ENCODE data around the gene PMPCA. TPM values are rescaled to one million over a fixed set of nuclear protein-coding genes. Genes with fewer than 3 reads are reported as not detected.

The PMPCA gene
- total RNA-seq, 4 donors from 2014 or later, result 28.8 to 48.2 (median 39.0) TPM

DNA sequence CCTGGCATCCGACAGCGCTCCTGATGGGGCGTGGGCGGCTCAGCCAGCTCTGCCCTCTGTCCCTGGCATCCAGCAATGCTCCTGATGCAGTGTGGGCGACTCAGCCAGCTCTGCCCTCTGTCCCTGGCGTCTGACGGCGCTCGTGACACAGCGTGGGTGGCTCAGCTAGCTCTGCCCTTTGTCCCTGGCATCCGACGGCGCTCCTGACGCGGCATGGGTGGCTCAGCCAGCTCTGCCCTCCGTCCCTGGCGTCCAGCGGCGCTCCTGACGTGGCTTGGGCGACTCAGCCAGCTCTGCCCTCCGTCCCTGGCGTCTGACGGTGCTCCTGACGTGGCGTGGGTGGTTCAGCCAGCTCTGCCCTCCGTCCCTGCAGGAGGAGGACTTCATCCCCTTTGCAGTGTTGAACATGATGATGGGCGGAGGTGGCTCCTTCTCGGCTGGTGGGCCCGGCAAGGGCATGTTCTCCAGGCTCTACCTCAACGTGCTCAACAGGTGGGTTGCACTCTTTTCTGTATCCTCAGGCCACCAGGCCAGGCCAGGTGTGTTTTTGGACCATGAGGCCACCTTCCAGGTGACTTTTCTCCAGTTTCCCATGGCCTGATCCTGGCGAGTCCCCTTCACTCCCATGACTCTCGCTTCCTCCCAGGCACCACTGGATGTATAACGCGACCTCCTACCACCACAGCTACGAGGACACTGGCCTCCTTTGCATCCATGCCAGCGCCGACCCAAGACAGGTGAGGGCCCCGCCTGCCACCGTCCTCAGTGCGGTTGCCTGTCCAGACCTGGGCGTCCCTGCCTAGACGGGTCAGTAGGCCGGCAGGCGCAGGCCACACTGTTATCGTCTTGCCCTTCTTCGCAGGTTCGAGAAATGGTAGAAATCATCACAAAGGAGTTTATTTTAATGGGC lies 8.0 kb downstream of the PMPCA start:
- no peak for DNase-seq
- H3K9me3 ChIP-seq, result no peaks in the 10 kb centered on the region
- intact Hi-C loops (cut with DNase I), result no loop called here
- peaks cover 81 to 90% of the 10 kb centered on the region in 2 donors for H3K36me3 ChIP-seq
- H3K4me1 ChIP-seq, result no peaks in the 10 kb centered on the region
- WGBS, 2 donors, result 92 to 96% methylated on average over 39 to 41 of the region's 48 CpGs
- H3K27me3 ChIP-seq, result no peaks in the 10 kb centered on the region
- TF ChIP-seq, protein P1, sequence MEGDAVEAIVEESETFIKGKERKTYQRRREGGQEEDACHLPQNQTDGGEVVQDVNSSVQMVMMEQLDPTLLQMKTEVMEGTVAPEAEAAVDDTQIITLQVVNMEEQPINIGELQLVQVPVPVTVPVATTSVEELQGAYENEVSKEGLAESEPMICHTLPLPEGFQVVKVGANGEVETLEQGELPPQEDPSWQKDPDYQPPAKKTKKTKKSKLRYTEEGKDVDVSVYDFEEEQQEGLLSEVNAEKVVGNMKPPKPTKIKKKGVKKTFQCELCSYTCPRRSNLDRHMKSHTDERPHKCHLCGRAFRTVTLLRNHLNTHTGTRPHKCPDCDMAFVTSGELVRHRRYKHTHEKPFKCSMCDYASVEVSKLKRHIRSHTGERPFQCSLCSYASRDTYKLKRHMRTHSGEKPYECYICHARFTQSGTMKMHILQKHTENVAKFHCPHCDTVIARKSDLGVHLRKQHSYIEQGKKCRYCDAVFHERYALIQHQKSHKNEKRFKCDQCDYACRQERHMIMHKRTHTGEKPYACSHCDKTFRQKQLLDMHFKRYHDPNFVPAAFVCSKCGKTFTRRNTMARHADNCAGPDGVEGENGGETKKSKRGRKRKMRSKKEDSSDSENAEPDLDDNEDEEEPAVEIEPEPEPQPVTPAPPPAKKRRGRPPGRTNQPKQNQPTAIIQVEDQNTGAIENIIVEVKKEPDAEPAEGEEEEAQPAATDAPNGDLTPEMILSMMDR (IDR thresholded peaks at IDR 0.05), result no peak
- TF ChIP-seq POLR2A (IDR thresholded peaks at IDR 0.05), result no peak
- H3K4me3 ChIP-seq (replicated peaks in 1 of 3), result no peak overlapping the region
- no peak overlapping the region for H3K27ac ChIP-seq

DNA sequence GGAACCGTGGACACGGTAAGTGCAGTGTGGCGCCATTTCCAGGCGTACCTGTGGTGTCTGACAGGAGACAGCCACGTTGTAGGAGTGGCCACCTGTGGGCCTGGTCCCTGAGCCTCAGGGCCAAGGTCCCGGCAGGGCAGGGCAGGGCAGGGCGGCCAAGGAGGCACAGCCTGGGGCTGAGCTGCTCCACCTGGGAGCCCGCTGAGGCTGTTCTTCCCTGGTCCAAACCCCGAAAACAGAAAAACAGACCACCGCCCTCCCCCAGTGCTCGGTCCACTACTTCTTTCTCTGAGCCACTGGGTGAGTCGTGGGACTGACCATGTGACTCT lies 8.6 kb downstream of the PMPCA start:
- Histone ChIP-seq H3K27ac (no peak overlapping the region), H3K9me3 (no peaks in the 10 kb centered on the region), H3K36me3 (peaks cover 87 to 89% of the 10 kb centered on the region in 2 donors), H3K4me3 (replicated peaks in 1 of 3) (no peak overlapping the region), H3K4me1 (no peaks in the 10 kb centered on the region), H3K27me3 (no peaks in the 10 kb centered on the region)
- DNase-seq, result no peak
- TF ChIP-seq, protein P1 (IDR thresholded peaks at IDR 0.05), result no peak
- TF ChIP-seq POLR2A (IDR thresholded peaks at IDR 0.05), result no peak
- WGBS, 2 donors, result 92 to 96% methylated on average over 9 to 12 of the region's 12 CpGs
- intact Hi-C loops (cut with DNase I), result no loop called here

DNA sequence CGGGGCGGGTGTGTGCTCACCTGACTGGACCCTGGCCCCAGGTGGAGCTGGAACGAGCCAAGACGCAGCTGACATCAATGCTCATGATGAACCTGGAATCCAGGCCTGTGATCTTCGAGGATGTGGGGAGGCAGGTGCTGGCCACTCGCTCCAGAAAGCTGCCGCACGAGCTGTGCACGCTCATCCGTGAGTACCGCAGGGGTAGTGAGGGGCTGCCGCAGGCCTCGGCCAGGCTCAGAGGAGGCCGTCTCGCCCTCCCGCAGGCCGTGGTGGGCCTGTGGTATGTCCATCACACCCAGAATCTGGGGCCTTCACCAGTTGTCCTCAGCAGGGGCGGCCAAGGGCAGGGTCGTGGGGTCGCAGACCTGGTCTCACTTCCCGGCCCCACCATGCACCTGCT lies 11.3 kb downstream of the PMPCA start:
- TF ChIP-seq, protein P1 (IDR thresholded peaks at IDR 0.05), result no peak
- TF ChIP-seq POLR2A (IDR thresholded peaks at IDR 0.05), result no peak
- Histone ChIP-seq H3K9me3 (no peaks in the 10 kb centered on the region), H3K4me3 (replicated peaks in 1 of 3) (no peak overlapping the region), H3K36me3 (peaks cover 63% of the 10 kb centered on the region in 2 donors), H3K27ac (no peak overlapping the region), H3K27me3 (no peaks in the 10 kb centered on the region), H3K4me1 (peaks cover 11 to 17% of the 10 kb centered on the region in 2 donors)
- 98 to 100% methylated on average over 5 to 6 of the region's 21 CpGs for WGBS, 2 donors
- intact Hi-C loops (cut with DNase I), result no loop called here
- DNase-seq, result no peak

DNA sequence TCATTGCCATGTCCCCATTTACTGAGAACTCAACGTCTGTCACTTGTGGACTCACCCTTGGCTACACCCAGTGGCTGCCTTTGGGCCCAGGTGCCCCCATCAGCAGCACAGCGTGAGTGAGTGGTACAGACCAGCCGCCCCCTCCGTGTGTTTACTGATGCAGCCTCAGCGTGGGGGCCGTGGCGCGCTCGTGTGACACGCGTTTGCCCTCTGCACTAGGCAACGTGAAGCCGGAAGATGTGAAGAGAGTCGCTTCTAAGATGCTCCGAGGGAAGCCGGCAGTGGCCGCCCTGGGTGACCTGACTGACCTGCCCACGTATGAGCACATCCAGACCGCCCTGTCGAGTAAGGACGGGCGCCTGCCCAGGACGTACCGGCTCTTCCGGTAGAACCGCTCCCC lies 12.4 kb downstream of the PMPCA start:
- H3K36me3 ChIP-seq, result peaks cover 52 to 53% of the 10 kb centered on the region in 2 donors
- WGBS, 2 donors, result 93 to 96% methylated on average over 24 to 26 of the region's 26 CpGs

More for the DNA sequence above, 12.4 kb downstream of the PMPCA start:
- intact Hi-C loops (cut with DNase I), result no loop called here
- H3K4me3 ChIP-seq (replicated peaks in 1 of 3), result no peak overlapping the region
- no peak for DNase-seq
- no peak for TF ChIP-seq POLR2A (IDR thresholded peaks at IDR 0.05)
- TF ChIP-seq, protein P1 (IDR thresholded peaks at IDR 0.05), result no peak
- peaks cover 11 to 17% of the 10 kb centered on the region in 2 donors for H3K4me1 ChIP-seq
- H3K27ac ChIP-seq, result no peak overlapping the region
- H3K27me3 ChIP-seq, result no peaks in the 10 kb centered on the region
- H3K9me3 ChIP-seq, result no peaks in the 10 kb centered on the region
